Activated CD4-positive, alpha-beta memory T cell treated with anti-CD3 and anti-CD28 coated beads, Interleukin-2, amount 10 ng/mL, durations not matched to agents 7 days and 5 days (primary cell): Measurements from ENCODE around the gene TTC39C. TPM values are rescaled to one million over a fixed set of nuclear protein-coding genes. Genes with fewer than 3 reads are reported as not detected.
"Not testable (repeated sequence)": the region's sequence is repeated elsewhere in the genome, so short reads cannot be mapped to it uniquely, and the experiment has no call there.

ENCODE experiments used
- CTCF ChIA-PET: fragments of 350-600 bp; sonication (Branson Sonifier 250); formaldehyde crosslinking; loops from one replicate; lab custom pipeline; 2021; ENCODE audit warnings: antibody characterized with exemption, inconsistent platforms; lab: Charles Lee
- POLR2A ChIA-PET: fragments of 350-600 bp; sonication (Branson Sonifier 250); formaldehyde crosslinking; loops from one replicate; lab custom pipeline; 2021; ENCODE audit warnings: antibody characterized with exemption; lab: Charles Lee
- DNase-seq: peaks from one replicate; pipeline ENCODE4 v3.0.0-alpha.2; 2020
- H3K27ac Mint-ChIP-seq: one replicate; pipeline ENCODE4 v1.8.0; 2021; ENCODE audit warnings: mild to moderate bottlenecking, mixed read lengths
- H3K27me3 Mint-ChIP-seq: one replicate; pipeline ENCODE4 v1.8.0; 2021; ENCODE audit warnings: mixed read lengths
- H3K36me3 Mint-ChIP-seq: one replicate; pipeline ENCODE4 v1.8.0; 2021; ENCODE audit warnings: low read depth, mixed read lengths
- H3K4me1 Mint-ChIP-seq: one replicate; pipeline ENCODE4 v1.8.0; 2021; ENCODE audit warnings: mixed read lengths
- H3K4me3 Mint-ChIP-seq: one replicate; pipeline ENCODE4 v1.8.0; 2021; ENCODE audit warnings: mild to moderate bottlenecking, mixed read lengths
- H3K9me3 Mint-ChIP-seq: one replicate; pipeline ENCODE4 v1.8.0; 2021; ENCODE audit warnings: mixed read lengths
- total RNA-seq, 2 experiments: library from RNA; stranded (reverse); gene quantifications; one replicate each; pipeline ENCODE4 v1.2.3, GENCODE V29; 2021

Gene TTC39C
- total RNA-seq, 2 experiments from 2014 or later = 94.0 to 94.4 TPM

GRCh38 chr18:24027156-24027827, 12.7 kb downstream of the TTC39C start:
- Mint-ChIP-seq H3K9me3 (no peaks in the 10 kb centered on the region), H3K4me1 (peaks cover 78% of the 10 kb centered on the region), H3K4me3 (no peak overlapping the region), H3K36me3 (peaks cover 77% of the 10 kb centered on the region), H3K27ac (no peak overlapping the region), H3K27me3 (no peaks in the 10 kb centered on the region)
- ChIA-PET CTCF (interaction anchor here (0.7 kb wide), 1 partner anchor 29 kb away, joined by 3 read pairs; no protein-coding TSS in a partner anchor), POLR2A (no interaction called here)
- DNase-seq = no peak

- H3K4me1 Mint-ChIP-seq = peaks cover 74% of the 10 kb centered on the region
- POLR2A ChIA-PET, CTCF ChIA-PET: not testable (repeated sequence)
These were observed 14.4 kb downstream of the TTC39C start for GRCh38 chr18:24028946-24029345.

GRCh38 chr18:24031318-24031717, 16.8 kb downstream of the TTC39C start:
- CTCF ChIA-PET = no interaction called here
- peaks cover 52% of the 10 kb centered on the region for H3K36me3 Mint-ChIP-seq
- H3K27me3 Mint-ChIP-seq = no peaks in the 10 kb centered on the region
- POLR2A ChIA-PET = no interaction called here
- peaks cover 58% of the 10 kb centered on the region for H3K4me1 Mint-ChIP-seq
- H3K9me3 Mint-ChIP-seq = no peaks in the 10 kb centered on the region
- no peak overlapping the region for H3K4me3 Mint-ChIP-seq
- no peak for DNase-seq
- H3K27ac Mint-ChIP-seq = no peak overlapping the region

More at GRCh38 chr18:24028946-24029345, 14.4 kb downstream of the TTC39C start:
- DNase-seq, H3K27ac Mint-ChIP-seq, H3K4me3 Mint-ChIP-seq, H3K27me3 Mint-ChIP-seq, H3K9me3 Mint-ChIP-seq: not testable (repeated sequence)
- peaks cover 72% of the 10 kb centered on the region for H3K36me3 Mint-ChIP-seq

- peaks cover 47% of the 10 kb centered on the region for H3K36me3 Mint-ChIP-seq
- ChIA-PET POLR2A (no interaction called here), CTCF (interaction anchor here (1.3 kb wide), 1 partner anchor 46 kb away, joined by 3 read pairs; no protein-coding TSS in a partner anchor)
- H3K27ac Mint-ChIP-seq = no peak overlapping the region
- H3K27me3 Mint-ChIP-seq = no peaks in the 10 kb centered on the region
- H3K4me1 Mint-ChIP-seq = peaks cover 53% of the 10 kb centered on the region
- H3K4me3 Mint-ChIP-seq = no peak overlapping the region
- DNase-seq = no peak
- H3K9me3 Mint-ChIP-seq = no peaks in the 10 kb centered on the region
These were observed 17.4 kb downstream of the TTC39C start for GRCh38 chr18:24031916-24032315.

- Mint-ChIP-seq H3K36me3 (peaks cover 48% of the 10 kb centered on the region), H3K9me3 (no peaks in the 10 kb centered on the region), H3K27ac (no peak overlapping the region), H3K4me1 (peaks cover 52% of the 10 kb centered on the region), H3K4me3 (no peak overlapping the region), H3K27me3 (no peaks in the 10 kb centered on the region)
- POLR2A ChIA-PET = interaction anchor here (1.2 kb wide), 1 partner anchor 21 kb away, joined by 3 read pairs; no protein-coding TSS in a partner anchor
- CTCF ChIA-PET = no interaction called here
- no peak for DNase-seq
These were observed 19.3 kb downstream of the TTC39C start for GRCh38 chr18:24033641-24034412.

GRCh38 chr18:24035316-24035715, 20.8 kb downstream of the TTC39C start:
- POLR2A ChIA-PET = no interaction called here
- Mint-ChIP-seq H3K9me3 (no peaks in the 10 kb centered on the region), H3K36me3 (peaks cover 50% of the 10 kb centered on the region), H3K27ac (no peak overlapping the region), H3K4me3 (no peak overlapping the region), H3K27me3 (no peaks in the 10 kb centered on the region), H3K4me1 (peaks cover 51% of the 10 kb centered on the region)
- no peak for DNase-seq
- CTCF ChIA-PET = no interaction called here

- H3K4me3 Mint-ChIP-seq = no peak overlapping the region
These were observed 25.1 kb downstream of the TTC39C start for GRCh38 chr18:24039671-24040070.

GRCh38 chr18:24041691-24042090, 27.1 kb downstream of the TTC39C start:
- CTCF ChIA-PET = no interaction called here

More at GRCh38 chr18:24039671-24040070, 25.1 kb downstream of the TTC39C start:
- CTCF ChIA-PET = no interaction called here
- Mint-ChIP-seq H3K27ac (no peak overlapping the region), H3K4me1 (peaks cover 39% of the 10 kb centered on the region), H3K9me3 (no peaks in the 10 kb centered on the region), H3K27me3 (no peaks in the 10 kb centered on the region), H3K36me3 (peaks cover 37% of the 10 kb centered on the region)
- DNase-seq = no peak
- POLR2A ChIA-PET = no interaction called here

GRCh38 chr18:24043403-24043802, 28.8 kb downstream of the TTC39C start:
- ChIA-PET CTCF (no interaction called here), POLR2A (interaction anchor here (0.7 kb wide), 1 partner anchor 77 kb away, joined by 3 read pairs; no protein-coding TSS in a partner anchor)
- H3K27me3 Mint-ChIP-seq = no peaks in the 10 kb centered on the region
- DNase-seq = no peak
- no peak overlapping the region for H3K27ac Mint-ChIP-seq
- H3K4me1 Mint-ChIP-seq = peaks cover 30% of the 10 kb centered on the region
- H3K4me3 Mint-ChIP-seq = no peak overlapping the region
- H3K9me3 Mint-ChIP-seq = no peaks in the 10 kb centered on the region
- H3K36me3 Mint-ChIP-seq = peaks cover 28% of the 10 kb centered on the region

More at GRCh38 chr18:24041691-24042090, 27.1 kb downstream of the TTC39C start:
- DNase-seq = no peak
- no peaks in the 10 kb centered on the region for H3K27me3 Mint-ChIP-seq
- no peak overlapping the region for H3K4me3 Mint-ChIP-seq
- no peaks in the 10 kb centered on the region for H3K9me3 Mint-ChIP-seq
- peaks cover 37% of the 10 kb centered on the region for H3K4me1 Mint-ChIP-seq
- POLR2A ChIA-PET = no interaction called here
- H3K36me3 Mint-ChIP-seq = peaks cover 37% of the 10 kb centered on the region
- no peak overlapping the region for H3K27ac Mint-ChIP-seq

GRCh38 chr18:24048261-24048660, 33.7 kb downstream of the TTC39C start:
- no peak overlapping the region for H3K4me3 Mint-ChIP-seq

GRCh38 chr18:24049142-24049541, 34.6 kb downstream of the TTC39C start:
- H3K36me3 Mint-ChIP-seq = peaks cover 29% of the 10 kb centered on the region
- H3K27ac Mint-ChIP-seq = no peak overlapping the region
- no peak overlapping the region for H3K4me3 Mint-ChIP-seq
- ChIA-PET CTCF (interaction anchor here (1.4 kb wide), 1 partner anchor 131 kb away, joined by 4 read pairs; no protein-coding TSS in a partner anchor), POLR2A (no interaction called here)
- DNase-seq = no peak
- no peaks in the 10 kb centered on the region for H3K27me3 Mint-ChIP-seq
- no peaks in the 10 kb centered on the region for H3K9me3 Mint-ChIP-seq
- peaks cover 50% of the 10 kb centered on the region for H3K4me1 Mint-ChIP-seq

More at GRCh38 chr18:24048261-24048660, 33.7 kb downstream of the TTC39C start:
- Mint-ChIP-seq H3K36me3 (peaks cover 35% of the 10 kb centered on the region), H3K9me3 (no peaks in the 10 kb centered on the region), H3K27me3 (no peaks in the 10 kb centered on the region), H3K27ac (no peak overlapping the region), H3K4me1 (peaks cover 47% of the 10 kb centered on the region)
- no peak for DNase-seq
- POLR2A ChIA-PET = no interaction called here
- CTCF ChIA-PET = interaction anchor here (1.4 kb wide), 1 partner anchor 130 kb away, joined by 4 read pairs; no protein-coding TSS in a partner anchor

GRCh38 chr18:24051031-24051947, 36.7 kb downstream of the TTC39C start:
- Mint-ChIP-seq H3K4me1 (peaks cover 66% of the 10 kb centered on the region), H3K27me3 (no peaks in the 10 kb centered on the region), H3K36me3 (peaks cover 28% of the 10 kb centered on the region), H3K9me3 (no peaks in the 10 kb centered on the region), H3K4me3 (no peak overlapping the region), H3K27ac (peak overlapping the region; percentile 23)
- ChIA-PET CTCF (interaction anchor here (0.7 kb wide), 1 partner anchor 78 kb away, joined by 5 read pairs; no protein-coding TSS in a partner anchor), POLR2A (no interaction called here)
- DNase-seq = no peak
